K562 (cell line): ENCODE data around the gene NEDD4L. TPM values are rescaled to one million over a fixed set of nuclear protein-coding genes. Genes with fewer than 3 reads are reported as not detected.

Experiments used
- CUX1 ChIP-seq: fragments of 200-800 bp; sonication (Bioruptor generic); IDR thresholded peaks from 2 replicates; pipeline ENCODE4 v1.6.1; 2016; ENCODE audit warnings: missing genetic modification characterization, missing compliant biosample characterization
- E2F1 ChIP-seq: sonication (generic); formaldehyde crosslinking; IDR thresholded peaks from 2 replicates; pipeline ENCODE4 v1.8.1; 2023; ENCODE audit warnings: mild to moderate bottlenecking, missing genetic modification reagents, moderate library complexity
- GABPB1 ChIP-seq: sonication (generic); formaldehyde crosslinking; IDR thresholded peaks from 2 replicates; pipeline ENCODE4 v1.8.0; 2022; ENCODE audit warnings: mild to moderate bottlenecking, missing genetic modification reagents
- GTF2F1 ChIP-seq: IDR thresholded peaks from 2 replicates; pipeline ENCODE4 v1.6.1; 2011; ENCODE audit warnings: low read depth, low read length, improper control_type of control experiment
- ILF3 ChIP-seq: fragments of 450-650 bp; IDR thresholded peaks from 2 replicates; pipeline ENCODE4 v1.6.1; 2018; ENCODE audit warnings: antibody characterized with exemption, mild to moderate bottlenecking, moderate library complexity, borderline replicate concordance
- KAT8 ChIP-seq: fragments of 450-650 bp; IDR thresholded peaks from 2 replicates; pipeline ENCODE4 v1.6.1; 2016; ENCODE audit warnings: low read depth, mild to moderate bottlenecking
- KLF1 ChIP-seq: fragments of 450-650 bp; IDR thresholded peaks from 2 replicates; pipeline ENCODE4 v1.6.1; 2016; ENCODE audit warnings: missing genetic modification characterization, missing compliant biosample characterization
- MEF2D ChIP-seq: conservative IDR thresholded peaks from 2 replicates; pipeline ENCODE4 v1.6.1; 2016; ENCODE audit warnings: low read depth, missing genetic modification characterization, missing compliant biosample characterization
- SIX5 ChIP-seq, 2 experiments: IDR thresholded peaks; 2 replicates each; pipeline ENCODE4 v1.6.1; 2011; ENCODE audit warnings: low read length in 2 of 2, borderline replicate concordance in 1 of 2, low read depth in 1 of 2, mild to moderate bottlenecking in 1 of 2, moderate library complexity in 1 of 2; ENCODE audit not compliant: insufficient read depth in 1 of 2
- THAP7 ChIP-seq: fragments of 250-450 bp; sonication (Bioruptor Pico); IDR thresholded peaks from 2 replicates; pipeline ENCODE4 v1.5.0; 2021
- TSHZ1 ChIP-seq: fragments of 250-450 bp; sonication (Bioruptor Pico); IDR thresholded peaks from 2 replicates; pipeline ENCODE4 v1.4.0; 2020; ENCODE audit warnings: mild to moderate bottlenecking, moderate library complexity
- ZBTB17 ChIP-seq: fragments of 450-650 bp; formaldehyde crosslinking; IDR thresholded peaks from 2 replicates; pipeline ENCODE4 v1.4.0; 2020; ENCODE audit warnings: mild to moderate bottlenecking
- ZNF518B ChIP-seq: fragments of 250-450 bp; sonication (Bioruptor Pico); IDR thresholded peaks from 2 replicates; pipeline ENCODE4 v1.5.0; 2021; ENCODE audit warnings: mild to moderate bottlenecking, moderate library complexity
- polyA plus RNA-seq, 8 experiments: library from polyadenylated mRNA; depleted of rRNA in 4 of 8; stranded (reverse) in 5 of 8; unstranded in 3 of 8; fragments of >200 nt; fragmentation: Nextera tagmentation in 2 of 8; fragmentation: Illumina TruSeq in 1 of 8; extraction: Ambion mirVana in 2 of 8; extraction: Trizol in 1 of 8; gene quantifications; 2 replicates each; pipeline versions ENCODE4 v1.2.1 to v1.2.3, GENCODE V29; 2011 to 2014; ENCODE audit warnings: inconsistent platforms in 1 of 8, missing spikeins in 1 of 8
- total RNA-seq, 7 experiments: library from RNA; depleted of rRNA in 6 of 7; stranded (reverse); fragments of >200 nt in 6 of 7; fragmentation: Illumina TruSeq in 2 of 7; extraction: Trizol in 2 of 7; gene quantifications; 2 replicates each; pipeline versions ENCODE4 v1.2.1 to v1.2.3, GENCODE V29; 2011 to 2021; ENCODE audit warnings: low replicate concordance in 1 of 7

Gene NEDD4L
- total and polyA plus RNA-seq, 9 of the 15 experiments (the other 6 are each of a cell fraction or from before 2014, with no cell fraction given): 8.1 to 33.4 (median 19.9) TPM

GRCh38 chr18:58221060-58221725, 177.2 kb downstream of the NEDD4L start (continued):
- no peak for TF ChIP-seq GTF2F1
- no peak for TF ChIP-seq E2F1 (CRISPR knock-in tag)
- no peak for TF ChIP-seq ILF3
- TF ChIP-seq TSHZ1: no peak
- no peak for TF ChIP-seq SIX5 (IDR thresholded peaks at IDR 0.05; ENCODE audit: borderline replicate concordance in 1 of 2, insufficient read depth in 1 of 2, low read depth in 1 of 2, low read length in 2 of 2)
- no peak for TF ChIP-seq MEF2D (tag)
- no peak for TF ChIP-seq KLF1 (tag)
- no peak for TF ChIP-seq ZNF518B (CRISPR knock-in tag)
- no peak for TF ChIP-seq CUX1 (CRISPR knock-in tag)
- no peak for TF ChIP-seq KAT8
- TF ChIP-seq ZBTB17 (CRISPR knock-in tag): no peak
- TF ChIP-seq GABPB1: no peak
- TF ChIP-seq THAP7 (CRISPR knock-in tag): no peak
